HG02623 (cell line): ENCODE measurements around the gene MARK4.
"Not testable (repeated sequence)": the region's sequence is repeated elsewhere in the genome, so short reads cannot be mapped to it uniquely, and the experiment has no call there.

Experiments used
- ATAC-seq: cut with Tn5 transposase; IDR thresholded peaks from one replicate; pipeline ENCODE4 v1.9.1; 2021; ENCODE audit warnings: moderate library complexity; ENCODE audit not compliant: unreplicated experiment

Gene MARK4

GRCh38 chr19:45243144-45243732 lies 7.8 kb upstream of the MARK4 start:
- no peak for ATAC-seq

DNA sequence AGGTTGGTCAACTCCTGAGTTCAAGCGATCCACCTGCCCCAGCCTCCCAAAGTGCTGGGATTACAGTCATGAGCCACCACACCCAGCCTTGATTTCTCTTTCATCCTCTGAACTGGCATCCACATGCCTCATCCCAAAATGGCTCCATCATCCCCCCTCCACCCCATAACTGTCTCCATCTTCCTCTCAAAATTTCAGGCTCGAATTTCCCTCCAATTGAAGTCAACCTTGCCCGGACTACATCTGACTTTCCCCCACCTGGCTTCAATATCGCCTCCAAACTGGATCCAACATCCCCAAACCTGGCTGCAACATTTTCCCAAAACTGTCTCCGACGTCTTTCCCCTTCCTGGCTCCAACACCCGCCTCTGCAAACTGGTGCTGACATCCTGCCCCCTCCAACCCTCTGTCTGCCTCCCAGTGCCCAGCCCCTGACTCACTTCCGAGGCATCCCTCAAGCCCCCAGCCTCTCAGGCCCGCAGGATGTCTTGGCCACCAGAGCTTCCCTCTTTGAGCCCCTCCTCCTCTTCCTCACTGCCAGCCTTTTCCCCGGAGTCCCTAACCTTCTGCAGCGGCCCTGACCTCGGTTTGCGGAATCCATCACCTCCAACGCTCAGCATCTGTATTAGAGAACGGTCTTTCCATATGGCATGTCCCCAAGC lies 6.8 kb upstream of the MARK4 start:
- no peak for ATAC-seq

- ATAC-seq, result no peak
These were observed 5.7 kb upstream of the MARK4 start, which contains the start of gene EXOC3L2 for GRCh38 chr19:45245334-45245787. Gene EXOC3L2 (minus strand): TSS chr19:45245407. CDS start chr19:45239045, 6,362 bp downstream.

- no peak for ATAC-seq
These were observed 5.2 kb upstream of the MARK4 start for GRCh38 chr19:45245826-45246225.

DNA sequence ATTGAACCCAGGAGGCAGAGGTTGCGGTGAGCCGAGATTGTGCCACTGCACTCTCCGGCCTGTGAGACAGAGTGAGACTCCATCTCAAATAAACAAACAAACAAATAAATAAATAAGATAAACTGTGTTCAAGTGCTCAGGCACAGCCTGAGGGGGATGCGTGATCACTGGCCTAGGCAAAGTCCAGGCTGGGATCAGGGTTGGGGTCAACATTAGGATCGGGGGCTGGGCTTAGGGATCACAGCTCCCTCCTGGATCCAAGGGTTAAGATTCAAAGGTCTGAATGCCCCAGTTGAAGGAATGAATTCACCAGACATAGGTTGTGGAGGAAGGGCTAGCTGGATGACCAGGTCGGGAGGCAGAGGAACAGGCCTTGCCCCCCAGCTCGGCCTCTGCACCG lies 3.9 kb upstream of the MARK4 start:
- no peak for ATAC-seq

DNA sequence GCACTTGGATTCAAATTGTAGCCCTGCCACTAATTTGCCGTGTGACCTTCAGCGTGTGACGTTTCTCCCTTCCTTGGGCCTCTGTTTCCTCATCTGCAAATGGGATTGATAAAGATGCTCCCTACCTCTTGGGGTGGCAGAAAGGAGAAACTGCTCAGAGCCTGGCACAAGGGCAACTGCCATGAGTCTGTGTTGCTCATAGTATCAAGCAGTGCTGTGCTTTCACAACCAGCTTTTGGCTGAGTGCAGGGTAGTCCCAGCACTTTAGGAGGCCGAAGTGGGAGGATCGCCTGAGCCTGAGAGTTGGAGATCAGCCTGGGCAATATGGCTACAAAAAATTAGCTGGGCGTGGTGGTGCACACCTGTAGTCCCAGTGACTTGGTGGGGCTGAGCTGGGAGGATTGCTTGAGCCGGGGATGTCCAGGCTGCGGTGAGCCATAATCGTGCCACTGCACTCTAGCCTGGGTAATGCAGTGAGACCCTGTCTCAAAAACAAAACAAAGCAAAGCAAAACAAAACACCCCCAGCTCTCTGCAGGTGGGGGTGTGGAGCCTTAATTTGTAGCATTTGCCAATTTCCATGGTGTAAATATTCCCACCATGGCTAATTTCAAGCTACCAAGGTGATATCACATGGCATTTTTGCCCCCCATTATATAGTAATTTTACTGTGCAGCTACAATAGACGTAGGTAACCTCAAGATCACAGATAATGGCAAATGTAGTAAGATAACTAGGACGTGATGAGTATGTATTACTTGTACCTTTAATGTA lies 1.6 kb upstream of the MARK4 start:
- no peak for ATAC-seq

DNA sequence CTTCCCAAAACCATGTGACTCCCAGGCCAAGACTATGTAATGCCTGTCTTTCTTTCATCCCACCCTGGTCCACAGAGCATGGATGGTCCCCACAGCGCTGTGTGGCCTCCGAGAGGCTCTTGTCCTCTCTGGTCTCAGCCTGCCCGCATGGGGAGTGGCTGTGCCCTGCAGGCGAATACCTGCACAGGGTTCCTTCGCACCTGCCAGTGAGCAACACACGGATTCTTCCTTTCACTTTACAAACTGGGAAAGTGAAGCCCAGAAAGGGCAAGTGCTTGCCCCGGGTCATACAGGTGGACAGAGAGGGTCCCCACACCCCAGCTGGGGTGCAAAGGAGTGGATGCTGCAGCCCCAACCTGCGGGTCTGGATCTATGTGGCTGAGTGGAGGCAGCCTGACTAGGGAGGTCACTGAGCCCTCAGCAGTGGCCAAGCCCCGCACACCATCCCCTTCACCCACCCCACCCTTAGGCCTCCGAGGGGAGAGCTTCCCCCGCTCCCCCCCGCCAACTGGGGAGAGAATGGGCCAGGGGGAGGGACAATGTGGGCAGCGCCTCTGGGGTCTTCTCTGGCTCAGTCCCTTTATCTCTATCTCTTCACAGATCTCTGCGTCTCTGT lies 747 bp upstream of the MARK4 start:
- no peak for ATAC-seq

DNA sequence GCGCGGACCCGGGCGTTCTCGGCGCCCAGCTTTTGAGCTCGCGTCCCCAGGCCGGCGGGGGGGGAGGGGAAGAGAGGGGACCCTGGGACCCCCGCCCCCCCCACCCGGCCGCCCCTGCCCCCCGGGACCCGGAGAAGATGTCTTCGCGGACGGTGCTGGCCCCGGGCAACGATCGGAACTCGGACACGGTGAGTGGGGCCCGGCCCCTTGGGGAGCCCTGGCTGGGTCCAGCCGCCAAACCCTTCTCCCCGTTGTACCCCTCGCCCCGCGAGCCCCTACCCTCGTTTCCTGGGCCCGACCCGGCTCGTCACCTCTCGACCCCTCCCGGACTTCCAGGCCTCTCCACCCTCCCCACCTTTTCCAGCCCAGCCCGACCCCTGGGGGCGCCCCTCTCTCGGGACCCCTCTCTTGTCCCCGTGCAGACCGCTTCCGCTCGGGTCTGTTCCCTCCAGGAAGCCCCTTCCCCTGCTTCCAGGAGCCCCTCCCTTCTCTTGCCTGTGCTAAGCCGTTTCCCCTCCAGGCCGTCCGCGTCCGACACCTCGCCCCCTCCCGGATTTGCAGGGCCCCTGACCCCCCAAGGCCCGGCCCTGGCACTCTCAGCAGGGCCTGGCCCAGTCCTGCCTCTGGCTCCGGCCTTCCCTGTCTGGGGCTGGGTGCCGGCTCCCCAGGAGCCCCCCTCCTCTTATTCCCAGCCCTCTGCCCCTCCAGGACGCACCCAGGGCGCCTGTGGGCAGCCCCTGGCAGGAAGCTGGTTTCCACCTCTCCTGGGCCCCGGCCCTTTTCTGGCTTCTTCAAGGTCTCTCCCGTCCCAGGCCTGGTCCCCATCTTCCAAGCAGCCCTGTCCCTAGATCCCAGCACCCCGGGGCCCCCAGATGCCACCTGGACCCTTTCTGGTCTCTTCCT lies 632 bp downstream of the MARK4 start:
- no peak for ATAC-seq

DNA sequence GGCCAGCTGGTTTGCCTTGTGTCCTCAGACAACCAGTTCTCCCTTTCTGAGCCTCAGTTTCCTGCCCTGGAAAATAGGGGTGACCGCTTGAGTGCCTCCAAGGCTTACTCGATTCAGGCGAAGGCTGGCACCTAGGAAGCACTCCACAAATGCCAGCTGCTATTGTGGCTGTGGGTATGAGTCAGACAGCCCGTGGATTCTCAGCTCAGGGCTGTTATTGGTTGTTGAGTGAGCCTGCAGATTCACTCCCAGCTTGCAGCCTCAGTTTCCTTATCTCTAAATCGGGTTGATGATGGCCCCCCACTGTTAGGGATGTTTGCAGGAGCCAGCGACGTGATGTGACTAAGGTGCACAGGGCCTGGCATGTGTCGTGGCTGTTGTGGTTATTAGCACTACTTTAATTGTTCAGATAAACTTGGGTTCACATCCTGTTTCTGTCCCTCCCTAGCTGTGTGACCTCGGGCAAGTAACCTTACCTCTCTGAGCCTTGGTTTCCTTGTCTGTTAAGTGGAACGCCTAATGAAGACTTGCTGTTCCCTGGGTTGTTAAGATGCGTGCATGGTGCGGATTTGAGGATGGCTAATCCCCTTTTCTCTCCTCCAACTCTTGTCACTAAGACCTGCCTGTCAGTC lies 2.4 kb downstream of the MARK4 start:
- ATAC-seq, result no peak

- no peak for ATAC-seq
These were observed 3.0 kb downstream of the MARK4 start for GRCh38 chr19:45254044-45254531.

DNA sequence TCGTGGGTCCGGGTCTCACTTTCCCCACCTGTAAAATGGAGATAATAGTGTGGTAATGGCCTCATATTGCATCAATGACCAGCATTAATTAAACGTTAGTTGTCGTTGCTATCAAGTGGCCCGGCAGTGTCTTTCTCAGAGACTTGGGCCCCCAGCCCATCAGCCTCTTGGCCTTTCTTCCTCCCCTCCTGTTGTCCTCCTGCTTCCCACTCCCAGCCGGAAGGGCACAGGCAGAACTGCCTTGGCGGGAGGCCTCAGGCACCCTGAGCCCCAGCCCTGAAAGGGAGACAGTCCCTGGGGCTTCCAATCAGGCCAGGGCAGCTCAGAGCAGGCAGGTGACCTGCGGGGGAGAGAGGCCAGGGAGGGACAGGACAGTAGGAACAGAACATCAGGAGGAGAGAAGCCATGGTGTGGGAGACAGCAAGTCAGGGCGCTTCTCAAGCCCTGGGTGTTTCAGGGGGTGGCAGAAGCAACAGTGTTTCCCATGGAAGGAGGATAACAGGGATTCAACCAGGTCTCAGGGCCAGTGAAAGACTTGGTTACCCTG lies 4.6 kb downstream of the MARK4 start:
- ATAC-seq, result no peak

DNA sequence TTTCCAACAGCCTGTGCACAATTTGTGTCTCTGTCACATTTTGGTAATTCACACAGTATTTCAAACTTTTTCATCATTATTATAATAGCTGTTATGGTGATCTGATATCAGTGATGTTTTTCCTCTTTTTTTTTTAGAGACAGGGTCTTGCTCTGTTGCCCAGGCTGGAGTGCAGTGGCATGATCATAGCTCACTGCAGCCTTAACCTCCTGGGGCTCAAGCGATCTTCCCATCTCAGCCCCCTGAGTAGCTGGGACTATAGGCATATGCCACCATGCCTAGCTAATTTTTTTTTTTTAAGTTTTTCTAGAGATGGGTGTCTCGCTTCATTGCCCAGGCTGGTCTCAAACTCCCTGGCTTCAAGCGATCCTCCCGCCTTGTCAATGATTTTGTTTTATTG lies 5.8 kb downstream of the MARK4 start:
- no peak for ATAC-seq

DNA sequence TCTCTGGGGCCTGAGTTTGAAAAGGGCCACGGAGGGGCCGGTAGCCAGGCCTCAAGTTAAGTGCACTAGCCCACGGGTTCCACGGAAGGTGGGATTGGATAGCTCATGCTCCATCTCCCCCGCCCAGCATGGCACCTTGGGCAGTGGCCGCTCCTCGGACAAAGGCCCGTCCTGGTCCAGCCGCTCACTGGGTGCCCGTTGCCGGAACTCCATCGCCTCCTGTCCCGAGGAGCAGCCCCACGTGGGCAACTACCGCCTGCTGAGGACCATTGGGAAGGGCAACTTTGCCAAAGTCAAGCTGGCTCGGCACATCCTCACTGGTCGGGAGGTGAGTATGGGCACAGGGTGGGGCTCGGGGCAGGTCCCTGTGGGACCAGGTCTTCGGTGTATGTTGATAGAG lies 7.8 kb downstream of the MARK4 start:
- no peak for ATAC-seq

DNA sequence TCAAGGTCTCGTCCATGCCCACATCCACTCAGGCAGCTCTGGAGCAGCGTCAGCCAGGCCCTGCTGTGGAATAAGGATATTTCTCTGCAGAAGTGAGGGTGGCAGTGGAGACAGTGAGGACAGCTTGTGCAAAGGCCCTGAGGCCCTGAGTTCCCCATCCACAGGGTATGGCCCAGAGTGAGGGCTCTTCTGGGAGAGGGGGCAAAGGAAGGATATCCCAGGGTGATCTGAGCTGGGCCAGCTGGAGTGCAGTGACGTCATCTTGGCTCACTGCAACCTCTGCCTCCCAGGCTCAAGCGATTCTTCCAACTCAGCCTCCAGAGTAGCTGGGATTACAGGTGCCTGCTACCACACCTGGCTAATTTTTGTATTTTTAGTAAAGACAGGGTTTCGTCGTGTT lies 11.5 kb downstream of the MARK4 start:
- no peak for ATAC-seq

DNA sequence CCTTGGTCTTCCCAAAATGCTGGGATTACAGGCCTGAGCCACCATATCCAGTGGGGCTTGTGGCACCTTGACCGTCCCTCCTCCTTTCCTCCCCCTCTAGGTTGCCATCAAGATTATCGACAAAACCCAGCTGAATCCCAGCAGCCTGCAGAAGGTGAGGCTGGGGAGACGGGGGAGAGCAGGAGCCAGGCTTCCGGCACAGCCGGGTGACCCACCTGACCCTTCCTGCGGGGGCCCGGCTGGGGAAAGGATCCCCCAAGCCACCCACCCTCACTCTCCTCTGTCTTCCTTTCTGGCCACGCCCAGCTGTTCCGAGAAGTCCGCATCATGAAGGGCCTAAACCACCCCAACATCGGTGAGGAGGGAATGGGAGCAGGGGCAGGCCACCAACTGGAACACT lies 11.9 kb downstream of the MARK4 start:
- ATAC-seq, result no peak

GRCh38 chr19:45264781-45265317 lies 13.8 kb downstream of the MARK4 start:
- no peak for ATAC-seq

DNA sequence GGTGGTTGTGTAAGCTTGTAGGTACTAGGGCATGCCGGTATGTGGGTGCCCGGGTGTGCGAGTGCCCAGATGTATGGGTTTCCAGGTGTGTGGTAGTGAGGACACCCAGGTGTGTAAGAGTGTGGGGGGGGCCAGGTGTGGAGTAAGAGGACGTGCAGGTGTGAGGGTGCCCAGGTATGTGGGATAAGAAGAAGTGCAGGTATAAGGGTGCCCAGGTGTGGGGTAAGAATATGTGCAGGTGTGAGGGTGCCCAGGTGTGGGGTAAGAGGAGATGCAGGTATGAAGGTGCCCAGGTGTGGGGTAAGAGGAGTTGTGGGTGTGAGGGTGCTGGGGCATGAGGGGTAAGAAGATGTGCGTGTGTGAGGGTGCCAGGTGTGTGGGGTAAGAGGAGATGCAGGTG lies 14.3 kb downstream of the MARK4 start:
- ATAC-seq, result no peak

- no peak for ATAC-seq
These were observed 16.2 kb downstream of the MARK4 start for GRCh38 chr19:45267296-45267695.

DNA sequence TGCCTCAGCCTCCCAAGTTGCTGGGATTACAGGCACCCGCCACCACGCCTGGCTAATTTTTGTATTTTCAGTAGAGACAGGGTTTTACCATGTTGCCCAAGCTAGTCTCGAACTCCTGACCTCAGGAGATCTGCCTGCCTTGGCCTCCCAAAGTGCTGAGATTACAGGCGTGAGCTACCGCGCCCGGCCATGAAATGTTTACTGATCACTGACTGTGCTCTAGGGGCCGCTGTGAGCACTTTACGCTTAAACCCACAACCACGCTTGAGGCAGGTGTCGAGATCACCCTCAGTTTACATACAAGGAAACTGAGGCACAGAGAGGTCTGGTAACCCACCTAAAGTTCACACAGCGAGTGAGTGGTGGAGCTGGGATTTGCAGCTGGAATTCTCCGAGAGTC lies 18.9 kb downstream of the MARK4 start:
- not testable (repeated sequence) for ATAC-seq
